Transverse colon (tissue), 4 donors: ENCODE measurements around the gene MBNL1. TPM values are rescaled to one million over a fixed set of nuclear protein-coding genes. Genes with fewer than 3 reads are reported as not detected.

Source experiments
- DNase-seq: peaks from one replicate; pipeline ENCODE4 v3.0.0-alpha.2; 2019
- H3K27ac ChIP-seq, 4 donors: fragments of 200-600 bp; sonication (generic); 2 replicates each; pipeline ENCODE4 v1.5.1; 2016 to 2018; ENCODE audit warnings: inconsistent platforms in 4 of 4
- H3K27me3 ChIP-seq: fragments of 200-600 bp; sonication (generic); 2 replicates; pipeline ENCODE4 v1.5.1; 2017; ENCODE audit warnings: inconsistent platforms
- H3K36me3 ChIP-seq, 4 donors: fragments of 200-600 bp; sonication (generic); 2 replicates each; pipeline ENCODE4 v1.5.1; 2017 to 2019; ENCODE audit warnings: inconsistent platforms in 4 of 4
- H3K4me1 ChIP-seq, 4 donors: fragments of 200-600 bp; sonication (generic); 2 replicates each; pipeline ENCODE4 v1.5.1; 2017 to 2020; ENCODE audit warnings: inconsistent platforms in 4 of 4
- H3K4me3 ChIP-seq, 4 donors: fragments of 200-600 bp; sonication (generic); 1 replicate in 1 of 4; 2 replicates in 3 of 4; pipeline versions ENCODE4 v1.5.1 to v1.6.1; 2017 to 2019; ENCODE audit warnings: inconsistent platforms in 4 of 4
- H3K9me3 ChIP-seq, 2 donors: fragments of 200-600 bp; sonication (generic); 2 replicates each; pipeline ENCODE4 v1.5.1; 2017 to 2019; ENCODE audit warnings: inconsistent platforms in 2 of 2
- EP300 ChIP-seq: sonication (generic); formaldehyde crosslinking; IDR thresholded peaks from one replicate; pipeline ENCODE4 v1.6.1; 2017; ENCODE audit warnings: antibody characterized with exemption, low read depth
- POLR2A ChIP-seq: fragments of 450-650 bp; IDR thresholded peaks from one replicate; pipeline ENCODE4 v1.6.1; 2016; ENCODE audit warnings: antibody characterized with exemption, mild to moderate bottlenecking, moderate library complexity
- POLR2AphosphoS5 ChIP-seq, 3 donors: sonication (generic); formaldehyde crosslinking; IDR thresholded peaks; one replicate each; pipeline ENCODE4 v1.6.1; 2016; ENCODE audit warnings: antibody characterized with exemption in 3 of 3
- WGBS, 2 donors: methylation state at CpG; one replicate each; pipeline ENCODE4 v1.1.5; 2018; ENCODE audit warnings: low coverage in 1 of 2; 5-methylcytosine and 5-hydroxymethylcytosine counted together
- in situ Hi-C, 4 donors: fragments of 200-750 bp; cut with MboI; loops; one replicate each; pipeline versions ENCODE4 v1.15.0 to v1.15.1; 2017; ENCODE audit warnings: low sequenced_read_pairs in 3 of 4, low pct_ligation_motif_present in 1 of 4, low pct_unique_long_range_greater_than_20kb in 1 of 4
- intact Hi-C: fragments of 100-400 bp; cut with DNase I; formaldehyde crosslinking; loops from one replicate; pipeline ENCODE4 v1.15.1; 2023; ENCODE audit warnings: low total_unique reads
- total RNA-seq, 4 donors: library from RNA; depleted of rRNA; stranded (reverse); fragments of >200 nt; gene quantifications; one replicate each; pipeline ENCODE4 v1.1.0, GENCODE V29; 2016
- TF ChIP-seq, protein P1 (sequence below), 5 experiments: fragments of 200-600 bp in 3 of 5; fragments of 450-650 bp in 2 of 5; sonication (generic) in 3 of 5; IDR thresholded peaks; 1 replicate in 2 of 5; 2 replicates in 3 of 5; pipeline ENCODE4 v1.5.1; 2016 to 2017; ENCODE audit warnings: antibody characterized with exemption in 5 of 5, inconsistent platforms in 3 of 5, mild to moderate bottlenecking in 2 of 5, moderate library complexity in 1 of 5

The MBNL1 gene
- total RNA-seq, 4 donors from 2014 or later = 232 to 658 (median 509) TPM

DNA sequence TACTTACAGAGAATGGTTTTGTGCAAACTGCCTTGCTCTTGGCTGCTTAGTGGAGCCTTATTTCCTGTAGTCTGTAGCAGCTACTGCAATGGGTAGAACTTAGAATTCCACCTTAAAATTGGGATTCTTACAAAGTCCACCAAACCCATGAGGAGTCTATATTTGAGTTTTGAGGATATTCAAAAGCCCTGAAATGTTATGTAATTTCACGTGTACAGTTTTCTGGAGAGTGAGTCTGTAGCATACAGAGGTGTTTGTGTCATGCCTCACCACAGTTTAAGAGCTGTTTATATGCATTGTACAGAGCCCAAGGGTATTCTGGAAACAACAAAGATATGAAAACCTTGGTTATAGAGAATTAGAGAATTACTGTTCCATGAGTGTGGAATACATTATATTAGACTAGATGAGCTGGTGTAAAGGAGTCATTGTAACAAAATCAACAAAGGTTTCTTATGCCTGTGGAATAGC, 114.4 kb downstream of the MBNL1 start:
- TF ChIP-seq POLR2A (no peak), POLR2AphosphoS5 (IDR thresholded peaks at IDR 0.05) (no peak), EP300 (no peak)
- TF ChIP-seq, protein P1, sequence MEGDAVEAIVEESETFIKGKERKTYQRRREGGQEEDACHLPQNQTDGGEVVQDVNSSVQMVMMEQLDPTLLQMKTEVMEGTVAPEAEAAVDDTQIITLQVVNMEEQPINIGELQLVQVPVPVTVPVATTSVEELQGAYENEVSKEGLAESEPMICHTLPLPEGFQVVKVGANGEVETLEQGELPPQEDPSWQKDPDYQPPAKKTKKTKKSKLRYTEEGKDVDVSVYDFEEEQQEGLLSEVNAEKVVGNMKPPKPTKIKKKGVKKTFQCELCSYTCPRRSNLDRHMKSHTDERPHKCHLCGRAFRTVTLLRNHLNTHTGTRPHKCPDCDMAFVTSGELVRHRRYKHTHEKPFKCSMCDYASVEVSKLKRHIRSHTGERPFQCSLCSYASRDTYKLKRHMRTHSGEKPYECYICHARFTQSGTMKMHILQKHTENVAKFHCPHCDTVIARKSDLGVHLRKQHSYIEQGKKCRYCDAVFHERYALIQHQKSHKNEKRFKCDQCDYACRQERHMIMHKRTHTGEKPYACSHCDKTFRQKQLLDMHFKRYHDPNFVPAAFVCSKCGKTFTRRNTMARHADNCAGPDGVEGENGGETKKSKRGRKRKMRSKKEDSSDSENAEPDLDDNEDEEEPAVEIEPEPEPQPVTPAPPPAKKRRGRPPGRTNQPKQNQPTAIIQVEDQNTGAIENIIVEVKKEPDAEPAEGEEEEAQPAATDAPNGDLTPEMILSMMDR (IDR thresholded peaks at IDR 0.05) = no peak
- Histone ChIP-seq H3K4me3 (peak overlapping the region in 1 of 4 donors; percentile 28), H3K27ac (peak overlapping the region; percentile 64 to 79 (median 70)), H3K4me1 (peaks cover 22 to 96% (median 61%) of the 10 kb centered on the region in 4 donors), H3K9me3 (no peaks in the 10 kb centered on the region), H3K27me3 (no peaks in the 10 kb centered on the region), H3K36me3 (peaks cover 0 to 5% (median 0%) of the 10 kb centered on the region in 4 donors)
- no peak for DNase-seq
- in situ Hi-C loops (no loop called here), intact Hi-C loops (no loop called here)
- 79 to 100% methylated on average over 1 of the region's 1 CpG for WGBS, 2 donors

DNA sequence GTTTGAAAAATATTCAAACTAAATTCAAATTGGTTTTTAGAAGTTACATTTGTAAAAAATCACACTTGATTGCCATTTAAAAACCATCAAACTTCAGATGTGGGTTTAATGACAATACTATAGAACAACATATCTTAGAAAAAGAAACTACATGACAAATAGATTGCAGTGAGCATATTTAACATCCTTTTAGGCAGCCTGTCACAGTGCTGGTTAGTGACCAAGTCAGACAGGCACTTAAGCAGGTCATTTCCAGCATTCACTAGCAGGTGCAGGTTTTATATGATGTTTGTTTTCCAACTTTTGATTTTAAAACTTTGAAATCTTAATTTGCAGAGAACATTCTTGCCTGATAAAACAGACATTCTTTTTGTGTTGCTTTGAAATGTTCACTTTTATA, 115.7 kb downstream of the MBNL1 start:
- Histone ChIP-seq H3K4me1 (peaks cover 22 to 92% (median 55%) of the 10 kb centered on the region in 4 donors), H3K36me3 (no peaks in the 10 kb centered on the region), H3K27ac (peak overlapping the region; percentile 64 to 79 (median 70)), H3K27me3 (no peaks in the 10 kb centered on the region), H3K4me3 (no peak overlapping the region), H3K9me3 (no peaks in the 10 kb centered on the region)
- in situ Hi-C loops = no loop called here
- TF ChIP-seq, protein P1 (IDR thresholded peaks at IDR 0.05) = no peak
- no peak for TF ChIP-seq EP300
- no peak for TF ChIP-seq POLR2A
- TF ChIP-seq POLR2AphosphoS5 (IDR thresholded peaks at IDR 0.05) = no peak
- no peak for DNase-seq
- intact Hi-C loops = loop anchor here (2.0 kb wide), 1 partner anchor 78 kb away; no protein-coding TSS in a partner anchor

DNA sequence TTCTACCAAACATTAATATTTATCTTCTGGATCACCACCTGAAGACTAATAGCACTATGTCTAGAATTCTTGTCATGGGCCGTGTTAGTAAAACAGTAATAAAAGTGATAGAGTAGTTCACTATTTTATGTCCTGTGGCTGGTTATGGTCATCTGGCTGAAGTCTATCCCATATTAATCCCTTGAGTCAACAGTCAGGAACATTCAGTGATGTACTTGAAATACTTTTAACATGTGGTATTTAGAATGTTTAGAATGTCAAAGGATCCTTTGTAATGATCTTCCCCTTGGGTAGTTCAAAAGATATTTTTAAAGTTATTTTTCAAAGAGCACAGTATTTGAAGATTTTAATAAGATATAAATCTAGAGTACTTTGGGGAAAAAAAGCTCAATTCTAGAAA, 117.0 kb downstream of the MBNL1 start:
- no peaks in the 10 kb centered on the region for H3K27me3 ChIP-seq
- DNase-seq = no peak
- intact Hi-C loops (loop anchor here (2.0 kb wide), 1 partner anchor 79 kb away; no protein-coding TSS in a partner anchor), in situ Hi-C loops (no loop called here)
- TF ChIP-seq POLR2AphosphoS5 (IDR thresholded peaks at IDR 0.05) = peak; percentile 46 to 67 (median 58)
- TF ChIP-seq, protein P1 (IDR thresholded peaks at IDR 0.05) = no peak
- no peaks in the 10 kb centered on the region for H3K9me3 ChIP-seq
- peaks cover 22 to 89% (median 47%) of the 10 kb centered on the region in 4 donors for H3K4me1 ChIP-seq
- WGBS, 2 donors = 43 to 59% methylated on average over 1 of the region's 1 CpG
- H3K27ac ChIP-seq = peak overlapping the region; percentile 64 to 79 (median 70)
- no peaks in the 10 kb centered on the region for H3K36me3 ChIP-seq
- H3K4me3 ChIP-seq = no peak overlapping the region

DNA sequence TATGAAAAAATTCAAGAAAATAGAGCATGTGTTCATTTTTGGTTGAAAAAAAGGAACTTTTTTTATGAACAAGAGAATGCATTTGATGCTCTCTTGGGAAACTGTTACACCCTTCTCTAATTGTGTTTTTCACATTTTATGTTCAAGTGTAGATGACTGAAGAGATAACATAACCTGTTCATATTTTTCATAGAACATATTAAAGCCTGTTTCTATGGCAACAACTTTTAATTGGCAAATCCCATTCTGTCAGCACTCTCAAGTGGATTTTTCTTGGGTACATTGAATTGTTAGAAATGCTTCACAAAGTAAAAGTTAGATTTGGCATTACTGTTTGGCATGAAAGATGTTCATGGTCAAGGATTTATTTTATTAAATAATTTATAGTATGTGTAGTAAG, 117.5 kb downstream of the MBNL1 start:
- intact Hi-C loops = no loop called here
- no peak overlapping the region for H3K4me3 ChIP-seq
- DNase-seq = no peak
- H3K9me3 ChIP-seq = no peaks in the 10 kb centered on the region
- peaks cover 17 to 89% (median 45%) of the 10 kb centered on the region in 4 donors for H3K4me1 ChIP-seq
- no peaks in the 10 kb centered on the region for H3K27me3 ChIP-seq
- H3K36me3 ChIP-seq = no peaks in the 10 kb centered on the region
- TF ChIP-seq POLR2AphosphoS5 (IDR thresholded peaks at IDR 0.05) (no peak), POLR2A (no peak), EP300 (no peak)
- TF ChIP-seq, protein P1 (IDR thresholded peaks at IDR 0.05) = no peak
- peak overlapping the region; percentile 64 to 71 (median 70) for H3K27ac ChIP-seq
- in situ Hi-C loops = no loop called here
